Smooth muscle cell (in vitro differentiated cells): ENCODE measurements around the gene KRTAP9-2. TPM values are rescaled to one million over a fixed set of nuclear protein-coding genes. Genes with fewer than 3 reads are reported as not detected.

Source experiments
- DNase-seq: peaks from one replicate; lab custom pipeline; 2025; ENCODE audit not compliant: unreplicated experiment; lab: John Stamatoyannopoulos, UW
- H2AFZ ChIP-seq: fragments of 200-600 bp; sonication (generic); 2 replicates; pipeline ENCODE4 v1.6.0; 2016; ENCODE audit warnings: antibody characterized with exemption, low read depth, mild to moderate bottlenecking
- H3F3A ChIP-seq: fragments of 200-600 bp; sonication (generic); 2 replicates; pipeline ENCODE4 v1.6.0; 2017; ENCODE audit warnings: antibody characterized with exemption, low read depth
- H3K27ac ChIP-seq: fragments of 200-600 bp; sonication (generic); 2 replicates; pipeline ENCODE4 v1.5.1; 2016; ENCODE audit warnings: low read depth, mild to moderate bottlenecking
- H3K27me3 ChIP-seq: fragments of 200-600 bp; sonication (generic); 2 replicates; pipeline ENCODE4 v1.6.1; 2016; ENCODE audit warnings: low read depth, mild to moderate bottlenecking
- H3K36me3 ChIP-seq: fragments of 200-600 bp; sonication (generic); 2 replicates; pipeline ENCODE4 v1.5.1; 2016; ENCODE audit warnings: low read depth
- H3K4me1 ChIP-seq: fragments of 200-600 bp; sonication (generic); 2 replicates; pipeline ENCODE4 v1.5.1; 2016; ENCODE audit warnings: low read depth
- H3K4me2 ChIP-seq: fragments of 200-600 bp; sonication (generic); 2 replicates; pipeline ENCODE4 v1.6.0; 2016; ENCODE audit warnings: mild to moderate bottlenecking
- H3K4me3 ChIP-seq: fragments of 200-600 bp; sonication (generic); 2 replicates; pipeline ENCODE4 v1.5.1; 2016; ENCODE audit warnings: mild to moderate bottlenecking
- H3K79me2 ChIP-seq: fragments of 200-600 bp; sonication (generic); 2 replicates; pipeline ENCODE4 v1.6.0; 2016; ENCODE audit warnings: low read depth, mild to moderate bottlenecking
- H3K9ac ChIP-seq: fragments of 200-600 bp; sonication (generic); 2 replicates; pipeline ENCODE4 v1.6.0; 2016; ENCODE audit warnings: low read depth
- H3K9me3 ChIP-seq: fragments of 200-600 bp; sonication (generic); replicated peaks from 2 replicates; pipeline ENCODE4 v1.5.1; 2016; ENCODE audit warnings: low read depth
- H4K20me1 ChIP-seq: fragments of 200-600 bp; sonication (generic); 2 replicates; pipeline ENCODE4 v1.6.0; 2016; ENCODE audit warnings: low read depth
- CTCF ChIP-seq: fragments of 200-600 bp; sonication (generic); IDR thresholded peaks from 2 replicates; pipeline ENCODE4 v1.5.1; 2017; ENCODE audit warnings: borderline replicate concordance, mild to moderate bottlenecking, antibody characterized with exemption; ENCODE audit not compliant: insufficient read depth, poor library complexity, severe bottlenecking
- WGBS: methylation state at CpG from one replicate; pipeline ENCODE4 v1.1.7; 2016; ENCODE audit warnings: low lambda C conversion rate; 5-methylcytosine and 5-hydroxymethylcytosine counted together
- polyA plus RNA-seq: library from polyadenylated mRNA; unstranded; fragments of >200 nt; fragmentation: Nextera tagmentation; extraction: Ambion mirVana; gene quantifications from 2 replicates; pipeline ENCODE4 v1.2.1, GENCODE V29; 2016
- total RNA-seq: library from RNA; depleted of rRNA; stranded (reverse); fragments of >200 nt; gene quantifications from 2 replicates; pipeline ENCODE4 v1.2.3, GENCODE V29; 2014

Gene KRTAP9-2
- total and polyA plus RNA-seq, 2 experiments from 2014 or later = not detected

GRCh38 chr17:41178843-41179616, 47.4 kb upstream of the KRTAP9-2 start:
- Histone ChIP-seq H3K4me3 (no peak overlapping the region), H3F3A (no peaks in the 10 kb centered on the region), H3K27ac (peak overlapping the region; percentile 16), H2AFZ (no peak overlapping the region), H4K20me1 (no peaks in the 10 kb centered on the region), H3K27me3 (no peaks in the 10 kb centered on the region), H3K9me3 (no peaks in the 10 kb centered on the region), H3K4me1 (no peaks in the 10 kb centered on the region), H3K79me2 (no peaks in the 10 kb centered on the region), H3K9ac (no peak overlapping the region), H3K36me3 (no peaks in the 10 kb centered on the region), H3K4me2 (no peak overlapping the region)
- WGBS = 92% methylated on average over 1 of the region's 1 CpG
- DNase-seq = no peak
- no peak for TF ChIP-seq CTCF

DNA sequence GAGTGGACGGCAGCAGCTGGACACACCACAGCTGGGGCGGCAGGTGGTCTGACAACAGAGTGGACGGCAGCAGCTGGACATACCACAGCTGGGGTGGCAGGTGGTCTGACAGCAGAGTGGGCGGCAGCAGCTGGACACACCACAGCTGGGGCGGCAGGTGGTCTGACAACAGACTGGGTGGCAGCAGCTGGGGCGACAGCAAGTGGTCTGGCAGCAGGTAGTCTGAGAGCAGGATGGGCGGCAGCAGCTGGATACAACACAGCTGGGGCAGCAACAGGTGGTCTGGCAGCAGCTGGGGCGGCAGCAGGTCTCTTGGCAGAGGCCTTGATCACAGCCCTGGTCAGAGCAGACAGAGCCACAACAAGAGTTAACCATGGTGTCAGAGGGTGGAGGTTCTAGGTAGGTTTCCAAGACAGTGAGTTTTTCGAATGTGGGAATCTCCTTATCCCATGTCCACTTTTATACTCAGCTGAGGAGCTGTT, 41.9 kb upstream of the KRTAP9-2 start, which contains the start of gene KRTAP4-1:
KRTAP4-1 (minus strand) TSS at position 432 of the 482 bp plus-strand sequence; CDS start at position 375, 57 bp downstream.
- H3K36me3 ChIP-seq = no peaks in the 10 kb centered on the region
- no peaks in the 10 kb centered on the region for H3K79me2 ChIP-seq
- no peaks in the 10 kb centered on the region for H4K20me1 ChIP-seq
- H3K4me2 ChIP-seq = no peak within 1 kb of the TSS
- no peak within 1 kb of the TSS for H2AFZ ChIP-seq
- no peak for DNase-seq
- H3K27ac ChIP-seq = no peak within 1 kb of the TSS
- H3K4me1 ChIP-seq = no peaks in the 10 kb centered on the region
- no peaks in the 10 kb centered on the region for H3K9me3 ChIP-seq
- peaks cover 9% of the 10 kb centered on the region for H3K27me3 ChIP-seq
- WGBS = 80% methylated on average over 9 of the region's 9 CpGs
- no peaks in the 10 kb centered on the region for H3F3A ChIP-seq
- TF ChIP-seq CTCF = no peak
- no peak within 1 kb of the TSS for H3K9ac ChIP-seq
- no peak within 1 kb of the TSS for H3K4me3 ChIP-seq

- Histone ChIP-seq H3K4me2 (no peak overlapping the region), H2AFZ (no peak overlapping the region), H3K27ac (no peak overlapping the region), H4K20me1 (no peaks in the 10 kb centered on the region), H3K27me3 (peaks cover 9% of the 10 kb centered on the region), H3K4me1 (no peaks in the 10 kb centered on the region), H3K36me3 (no peaks in the 10 kb centered on the region), H3K9ac (no peak overlapping the region), H3K9me3 (no peaks in the 10 kb centered on the region), H3F3A (no peaks in the 10 kb centered on the region), H3K79me2 (no peaks in the 10 kb centered on the region), H3K4me3 (no peak overlapping the region)
- WGBS = 88% methylated on average over 1 of the region's 1 CpG
- no peak for TF ChIP-seq CTCF
- no peak for DNase-seq
These were observed 41.4 kb upstream of the KRTAP9-2 start for GRCh38 chr17:41185001-41185400.
